Mucosa of stomach (tissue), 1 donor: Measurements from ENCODE around the gene SGIP1.
"Not testable (repeated sequence)": the region's sequence is repeated elsewhere in the genome, so short reads cannot be mapped to it uniquely, and the experiment has no call there.

Source experiments
- H3K27me3 ChIP-seq: one replicate; pipeline ENCODE4 v1.7.0; 2013; ENCODE audit warnings: mild to moderate bottlenecking, low read length; ENCODE audit not compliant: control insufficient read depth, insufficient read depth
- H3K36me3 ChIP-seq: one replicate; pipeline ENCODE4 v1.7.0; 2013; ENCODE audit warnings: low read length; ENCODE audit not compliant: control insufficient read depth, insufficient read depth
- H3K4me1 ChIP-seq: one replicate; pipeline ENCODE4 v1.7.0; 2013; ENCODE audit warnings: mild to moderate bottlenecking, low read length; ENCODE audit not compliant: control insufficient read depth, insufficient read depth
- H3K4me3 ChIP-seq: one replicate; pipeline ENCODE4 v1.7.0; 2013; ENCODE audit warnings: low read length
- H3K9ac ChIP-seq: one replicate; pipeline ENCODE4 v1.7.0; 2013; ENCODE audit warnings: mild to moderate bottlenecking, low read length, moderate library complexity
- H3K9me3 ChIP-seq: one replicate; pipeline ENCODE4 v1.7.0; 2013; ENCODE audit warnings: mild to moderate bottlenecking, low read length, moderate library complexity; ENCODE audit not compliant: control insufficient read depth
- donor health status: Pancreatic carcinoma.

The SGIP1 gene

DNA sequence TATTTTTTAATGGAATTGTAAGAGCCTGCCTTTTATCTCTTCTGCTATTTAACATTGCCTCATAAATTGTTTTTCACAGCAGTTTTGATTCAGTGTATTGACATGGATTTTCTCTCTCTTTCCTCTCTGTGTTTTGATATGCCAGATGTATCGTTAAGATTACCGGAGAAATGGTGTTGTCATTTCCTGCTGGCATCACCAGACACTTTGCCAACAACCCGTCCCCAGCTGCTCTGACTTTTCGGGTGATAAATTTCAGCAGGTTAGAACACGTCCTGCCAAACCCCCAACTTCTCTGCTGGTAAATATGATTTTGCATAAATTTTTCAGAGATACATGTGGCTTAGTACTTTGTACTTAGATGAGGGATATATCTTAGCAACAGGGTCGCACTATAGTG lies 195.2 kb downstream of the SGIP1 start:
- H3K9ac ChIP-seq: no peak overlapping the region
- no peaks in the 10 kb centered on the region for H3K9me3 ChIP-seq
- H3K4me3 ChIP-seq: no peak overlapping the region
- H3K36me3 ChIP-seq: no peaks in the 10 kb centered on the region
- H3K27me3 ChIP-seq: no peaks in the 10 kb centered on the region
- no peaks in the 10 kb centered on the region for H3K4me1 ChIP-seq

- H3K27me3 ChIP-seq: no peaks in the 10 kb centered on the region
- no peaks in the 10 kb centered on the region for H3K4me1 ChIP-seq
- no peak overlapping the region for H3K9ac ChIP-seq
- no peaks in the 10 kb centered on the region for H3K36me3 ChIP-seq
- no peaks in the 10 kb centered on the region for H3K9me3 ChIP-seq
- no peak overlapping the region for H3K4me3 ChIP-seq
Measured at GRCh38 chr1:66729523-66729922, 195.6 kb downstream of the SGIP1 start.

- Histone ChIP-seq H3K4me1 (no peaks in the 10 kb centered on the region), H3K4me3 (no peak overlapping the region), H3K36me3 (no peaks in the 10 kb centered on the region), H3K27me3 (no peaks in the 10 kb centered on the region), H3K9me3 (no peaks in the 10 kb centered on the region), H3K9ac (no peak overlapping the region)
Measured at GRCh38 chr1:66730462-66730861, 196.5 kb downstream of the SGIP1 start.

DNA sequence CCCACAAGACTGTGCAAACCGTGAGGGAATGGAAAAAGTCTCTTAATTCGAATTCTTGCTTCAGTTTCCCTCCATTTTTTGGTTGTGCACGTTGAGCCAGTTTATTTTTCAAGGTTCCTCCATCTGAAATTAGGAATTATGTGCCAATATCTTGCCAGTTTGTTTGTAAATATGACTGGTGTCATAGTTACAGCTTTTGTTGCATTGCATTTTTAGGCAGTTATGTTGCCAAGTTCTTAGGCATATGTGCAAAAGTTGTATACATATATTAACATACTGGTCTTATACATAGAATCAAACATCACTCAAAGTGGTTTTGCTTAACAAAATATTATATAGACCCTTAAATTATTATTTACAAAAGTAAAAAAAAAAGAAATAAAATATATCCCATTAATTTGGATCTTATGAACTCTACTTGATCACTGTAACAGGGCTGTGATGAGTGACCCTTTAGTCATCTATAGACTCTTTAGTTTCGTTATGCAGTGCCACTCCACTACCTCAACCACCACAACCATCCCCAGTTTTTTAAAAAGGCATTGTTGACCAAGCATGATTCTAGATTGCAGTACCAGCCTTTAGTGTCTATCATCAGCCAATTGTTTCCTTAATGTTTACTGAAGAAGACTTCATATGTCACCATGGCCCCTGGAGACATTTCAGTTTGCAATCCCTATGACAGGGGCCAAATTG lies 197.4 kb downstream of the SGIP1 start:
- Histone ChIP-seq H3K27me3 (no peaks in the 10 kb centered on the region), H3K4me3 (no peak overlapping the region), H3K9ac (no peak overlapping the region), H3K36me3 (no peaks in the 10 kb centered on the region), H3K4me1 (no peaks in the 10 kb centered on the region), H3K9me3 (no peaks in the 10 kb centered on the region)

DNA sequence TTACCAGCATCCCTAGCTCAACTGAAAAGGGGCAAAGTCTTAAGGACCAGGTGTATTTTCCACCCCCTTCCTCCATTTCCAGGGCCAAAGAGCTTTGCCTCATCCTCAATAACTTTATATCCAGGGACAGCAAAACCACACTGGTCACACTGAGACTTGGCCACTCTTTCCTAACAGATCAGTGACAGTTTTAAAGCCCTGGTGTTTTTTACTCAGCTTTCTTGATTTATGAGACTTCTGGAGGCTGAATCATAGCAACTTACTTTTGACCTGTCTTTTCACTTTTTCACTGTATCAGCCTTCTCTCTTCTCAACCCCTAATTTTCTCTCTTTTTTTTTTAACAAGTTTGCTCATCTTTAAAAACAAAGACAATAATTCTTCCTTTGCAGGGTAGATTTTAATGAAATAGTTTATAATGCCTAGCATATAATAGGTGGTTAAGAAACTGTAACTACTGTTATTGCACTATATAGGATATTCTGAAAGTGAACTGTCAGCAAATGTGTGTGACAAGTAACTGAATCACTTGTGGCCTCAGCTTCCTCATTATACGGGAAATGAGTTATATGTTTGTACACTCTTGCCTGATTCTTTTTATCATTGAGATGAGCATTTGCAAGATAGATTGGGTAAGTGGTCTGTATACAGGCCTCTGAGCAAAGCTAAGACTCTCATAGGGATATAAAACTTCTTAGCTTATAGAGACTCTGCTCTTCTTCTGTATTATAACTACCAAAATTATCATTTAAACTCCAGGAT lies 198.6 kb downstream of the SGIP1 start:
- H3K9ac ChIP-seq: no peak overlapping the region
- no peaks in the 10 kb centered on the region for H3K9me3 ChIP-seq
- no peak overlapping the region for H3K4me3 ChIP-seq
- no peaks in the 10 kb centered on the region for H3K36me3 ChIP-seq
- no peaks in the 10 kb centered on the region for H3K4me1 ChIP-seq
- H3K27me3 ChIP-seq: no peaks in the 10 kb centered on the region

DNA sequence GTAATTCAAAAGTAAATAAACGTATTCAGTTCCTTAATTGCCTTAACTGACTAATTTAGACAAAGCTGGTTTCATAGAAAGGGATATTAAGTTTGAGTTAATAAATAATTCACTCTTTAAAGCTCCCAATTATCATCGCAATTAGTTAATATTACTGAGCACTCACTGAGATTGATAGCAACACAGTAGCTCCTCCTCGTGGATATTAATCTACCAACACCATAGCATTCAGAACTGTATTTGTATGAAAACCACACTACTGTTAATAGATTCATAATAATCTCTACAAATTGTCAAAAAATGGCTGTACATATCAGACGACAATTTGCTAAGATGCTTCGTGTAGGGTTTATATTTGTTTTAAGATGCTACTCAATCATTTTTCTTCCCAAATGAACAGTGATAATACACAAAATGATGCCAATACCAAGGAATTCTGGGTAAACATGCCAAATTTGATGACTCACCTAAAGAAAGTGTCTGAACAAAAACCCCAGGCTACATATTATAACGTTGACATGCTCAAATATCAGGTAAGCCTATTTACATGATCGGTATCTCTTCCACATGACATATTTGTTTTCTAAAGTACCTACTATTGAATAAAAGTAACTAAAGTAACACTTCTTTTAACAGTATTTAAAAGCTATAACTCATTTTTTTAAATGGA lies 199.5 kb downstream of the SGIP1 start:
- Histone ChIP-seq H3K4me1 (no peaks in the 10 kb centered on the region), H3K9me3 (no peaks in the 10 kb centered on the region), H3K27me3 (no peaks in the 10 kb centered on the region), H3K9ac (no peak overlapping the region), H3K4me3 (no peak overlapping the region), H3K36me3 (no peaks in the 10 kb centered on the region)

GRCh38 chr1:66734531-66734930 lies 200.6 kb downstream of the SGIP1 start:
- H3K9me3 ChIP-seq: not testable (repeated sequence)

GRCh38 chr1:66737836-66738235 lies 203.9 kb downstream of the SGIP1 start:
- Histone ChIP-seq H3K9me3 (no peaks in the 10 kb centered on the region), H3K4me3 (no peak overlapping the region), H3K9ac (no peak overlapping the region), H3K27me3 (no peaks in the 10 kb centered on the region), H3K36me3 (no peaks in the 10 kb centered on the region), H3K4me1 (no peaks in the 10 kb centered on the region)

More at GRCh38 chr1:66734531-66734930, 200.6 kb downstream of the SGIP1 start:
- not testable (repeated sequence) for H3K4me3 ChIP-seq, H3K9ac ChIP-seq, H3K4me1 ChIP-seq, H3K36me3 ChIP-seq, H3K27me3 ChIP-seq

GRCh38 chr1:66739401-66740157 lies 205.6 kb downstream of the SGIP1 start:
- no peaks in the 10 kb centered on the region for H3K27me3 ChIP-seq
- H3K9ac ChIP-seq: no peak overlapping the region
- H3K4me3 ChIP-seq: no peak overlapping the region
- no peaks in the 10 kb centered on the region for H3K9me3 ChIP-seq
- no peaks in the 10 kb centered on the region for H3K4me1 ChIP-seq
- H3K36me3 ChIP-seq: no peaks in the 10 kb centered on the region

- Histone ChIP-seq H3K4me3 (no peak overlapping the region), H3K36me3 (no peaks in the 10 kb centered on the region), H3K9ac (no peak overlapping the region), H3K4me1 (no peaks in the 10 kb centered on the region), H3K27me3 (no peaks in the 10 kb centered on the region), H3K9me3 (no peaks in the 10 kb centered on the region)
Measured at GRCh38 chr1:66745451-66745850, 211.5 kb downstream of the SGIP1 start.

DNA sequence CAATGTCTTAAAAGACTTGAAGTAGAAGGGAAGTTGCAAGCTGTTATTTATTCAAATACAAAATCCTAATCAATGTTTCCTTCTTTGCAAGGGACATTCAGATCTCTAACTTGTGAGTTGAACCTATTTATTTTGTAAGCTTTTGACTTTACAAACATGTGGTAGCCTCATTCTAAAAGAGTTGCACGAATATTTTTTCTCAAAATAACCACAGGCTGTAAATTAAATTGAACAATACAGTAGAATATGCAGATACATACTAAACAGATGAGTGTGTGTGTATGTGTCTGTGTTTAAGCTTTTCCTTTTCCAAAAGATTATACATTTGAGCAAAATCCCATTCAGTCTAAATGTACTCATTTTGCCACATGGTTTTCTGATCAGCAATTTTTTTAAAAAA lies 213.5 kb downstream of the SGIP1 start:
- Histone ChIP-seq H3K9ac (no peak overlapping the region), H3K9me3 (no peaks in the 10 kb centered on the region)

DNA sequence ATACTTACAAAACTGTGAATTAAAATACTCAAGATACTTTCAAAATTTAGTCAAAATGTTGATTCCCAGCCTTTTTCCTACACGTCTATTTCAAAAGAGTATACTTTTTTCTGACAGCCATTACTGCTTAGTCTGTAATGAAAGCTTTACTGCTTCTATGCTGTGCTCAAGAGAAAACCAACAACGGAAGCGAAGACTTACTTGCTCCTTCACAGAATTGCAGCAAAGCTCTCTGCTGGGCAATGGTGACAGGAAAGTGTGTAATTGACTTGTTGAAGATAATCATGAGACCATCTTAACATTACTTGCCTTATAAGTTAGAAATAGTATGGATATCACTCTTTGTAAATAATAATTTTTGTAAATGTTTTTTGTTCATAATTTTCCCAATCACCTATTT lies 216.6 kb downstream of the SGIP1 start:
- Histone ChIP-seq H3K9me3 (no peaks in the 10 kb centered on the region), H3K4me3 (no peak overlapping the region), H3K9ac (no peak overlapping the region), H3K4me1 (peaks cover 5% of the 10 kb centered on the region), H3K36me3 (no peaks in the 10 kb centered on the region), H3K27me3 (peaks cover 18% of the 10 kb centered on the region)

More for the DNA sequence above, 213.5 kb downstream of the SGIP1 start:
- H3K4me1 ChIP-seq: peaks cover 1% of the 10 kb centered on the region
- H3K27me3 ChIP-seq: peaks cover 12% of the 10 kb centered on the region
- no peak overlapping the region for H3K4me3 ChIP-seq
- H3K36me3 ChIP-seq: no peaks in the 10 kb centered on the region
